Lower lobe of right lung (tissue), 2 donors: ENCODE measurements around the gene IFI27L2. TPM values are rescaled to one million over a fixed set of nuclear protein-coding genes. Genes with fewer than 3 reads are reported as not detected.

Source experiments
- ATAC-seq, 2 donors: fragments of 200-7000 bp; cut with Tn5 transposase; one replicate each; pipeline ENCODE4 v1.9.1; 2020 to 2022; ENCODE audit warnings: mild to moderate bottlenecking in 2 of 2, moderate library complexity in 2 of 2
- DNase-seq: peaks from one replicate; pipeline ENCODE4 v3.0.0-alpha.2; 2020
- H3K27ac ChIP-seq: fragments of 200-600 bp; one replicate; pipeline ENCODE4 v1.8.0; 2022
- H3K27me3 ChIP-seq: fragments of 200-600 bp; one replicate; pipeline ENCODE4 v1.8.0; 2022; ENCODE audit warnings: low read depth
- H3K36me3 ChIP-seq: fragments of 200-600 bp; one replicate; pipeline ENCODE4 v1.8.0; 2022; ENCODE audit warnings: mild to moderate bottlenecking
- H3K4me1 ChIP-seq: fragments of 200-600 bp; one replicate; pipeline ENCODE4 v1.8.0; 2022
- H3K4me3 ChIP-seq: fragments of 200-600 bp; one replicate; pipeline ENCODE4 v1.8.0; 2022; ENCODE audit warnings: mild to moderate bottlenecking
- H3K9me3 ChIP-seq: fragments of 200-600 bp; one replicate; pipeline ENCODE4 v1.8.0; 2022
- CTCF ChIP-seq: fragments of 200-600 bp; IDR thresholded peaks from one replicate; pipeline ENCODE4 v1.8.0; 2022; ENCODE audit warnings: antibody characterized with exemption, mild to moderate bottlenecking
- intact Hi-C: fragments of 100-400 bp; cut with DNase I; formaldehyde crosslinking; loops from one replicate; pipeline ENCODE4 v1.11.0; 2022
- total RNA-seq: library from RNA; stranded (reverse); fragmentation: NEBNext Ultra II Directional; extraction: Animal tissue kit (Norgen Biotek cat#: 25700); gene quantifications from one replicate; pipeline ENCODE4 v1.2.1, GENCODE V29; 2021
- donor health status: DM: no; HTN: yes; CAD: no; lungs with severe emphysema.

IFI27L2 gene
- total RNA-seq, 1 donor from 2014 or later = 49.7 TPM

- no peak overlapping the region for H3K4me3 ChIP-seq
- H3K27me3 ChIP-seq = no peaks in the 10 kb centered on the region
- peak; percentile 98 for TF ChIP-seq CTCF
- no peaks in the 10 kb centered on the region for H3K9me3 ChIP-seq
- no peaks in the 10 kb centered on the region for H3K36me3 ChIP-seq
- intact Hi-C loops = no loop called here
- peak; percentile 92 for DNase-seq
- no peak overlapping the region for H3K27ac ChIP-seq
- peak; percentile 91 to 92 for ATAC-seq
- H3K4me1 ChIP-seq = peaks cover 7% of the 10 kb centered on the region
Observed at GRCh38 chr14:94136575-94137331, 7.3 kb upstream of the IFI27L2 start.

GRCh38 chr14:94135476-94135875 lies 6.1 kb upstream of the IFI27L2 start:
- no peak for TF ChIP-seq CTCF
- intact Hi-C loops = no loop called here
- H3K4me1 ChIP-seq = peaks cover 7% of the 10 kb centered on the region
- H3K4me3 ChIP-seq = no peak overlapping the region
- no peaks in the 10 kb centered on the region for H3K27me3 ChIP-seq
- H3K9me3 ChIP-seq = no peaks in the 10 kb centered on the region
- no peak for ATAC-seq
- no peaks in the 10 kb centered on the region for H3K36me3 ChIP-seq
- DNase-seq = no peak
- H3K27ac ChIP-seq = no peak overlapping the region

- no peaks in the 10 kb centered on the region for H3K9me3 ChIP-seq
- no peak overlapping the region for H3K4me3 ChIP-seq
- no peak overlapping the region for H3K27ac ChIP-seq
- peaks cover 1% of the 10 kb centered on the region for H3K36me3 ChIP-seq
- intact Hi-C loops = no loop called here
- no peaks in the 10 kb centered on the region for H3K27me3 ChIP-seq
- DNase-seq (no peak), ATAC-seq (peak in 1 of 2 donors; percentile 47)
- peak; percentile 81 for TF ChIP-seq CTCF
- peaks cover 15% of the 10 kb centered on the region for H3K4me1 ChIP-seq
Observed at GRCh38 chr14:94132285-94132887, 3.0 kb upstream of the IFI27L2 start.

- peak overlapping the region; percentile 64 for H3K4me3 ChIP-seq
- DNase-seq = no peak
Observed at GRCh38 chr14:94129758-94130414, 482 bp upstream of the IFI27L2 start.

More at GRCh38 chr14:94129758-94130414, 482 bp upstream of the IFI27L2 start:
- no peaks in the 10 kb centered on the region for H3K9me3 ChIP-seq
- peak; percentile 63 to 70 for ATAC-seq
- peaks cover 8% of the 10 kb centered on the region for H3K4me1 ChIP-seq
- intact Hi-C loops = no loop called here
- no peak for TF ChIP-seq CTCF
- H3K27ac ChIP-seq = peak overlapping the region; percentile 69
- no peaks in the 10 kb centered on the region for H3K27me3 ChIP-seq
- peaks cover 8% of the 10 kb centered on the region for H3K36me3 ChIP-seq
